Measurements from ENCODE around the gene ROMO1. TPM values are rescaled to one million over a fixed set of nuclear protein-coding genes. Genes with fewer than 3 reads are reported as not detected.

The ROMO1 gene
- total RNA-seq, 1 donor from 2014 or later = 110 TPM

Other genes starting within 250 kb of the ROMO1 start
- 57.1 and 58.5 TPM in 2 replicates for gene CEP250, start 243.8 kb upstream of the ROMO1 start, total RNA-seq
- gene C20orf173, start 169.8 kb upstream of the ROMO1 start, total RNA-seq = not detected in 2 replicates
- gene ERGIC3, start 157.3 kb upstream of the ROMO1 start, total RNA-seq = 313 and 323 TPM in 2 replicates
- gene SPAG4, start 83.6 kb upstream of the ROMO1 start, total RNA-seq = 1.8 and 1.9 TPM in 2 replicates
- gene CPNE1, start 34.5 kb upstream of the ROMO1 start, total RNA-seq = 164 and 180 TPM in 2 replicates
- gene RBM12, start 34.5 kb upstream of the ROMO1 start, total RNA-seq = 85.5 and 97.3 TPM in 2 replicates
- gene NFS1, start 53 bp upstream of the ROMO1 start, total RNA-seq = 26.0 and 29.4 TPM in 2 replicates
- 324 and 329 TPM in 2 replicates for gene RBM39, start 42.9 kb downstream of the ROMO1 start, total RNA-seq
- 38.1 and 42.1 TPM in 2 replicates for gene PHF20, start 72.6 kb downstream of the ROMO1 start, total RNA-seq

All from osteocyte (in vitro differentiated cells).